SH-SY5Y (cell line): ENCODE results near the gene AIP.

ENCODE experiments used
- GATA2 ChIP-seq: IDR thresholded peaks from 2 replicates; pipeline ENCODE4 v1.6.1; 2011; ENCODE audit warnings: mild to moderate bottlenecking, low read depth, low read length
- GATA3 ChIP-seq: IDR thresholded peaks from 2 replicates; pipeline ENCODE4 v1.6.1; 2011; ENCODE audit warnings: low read depth, mild to moderate bottlenecking, low read length, moderate library complexity

DNA sequence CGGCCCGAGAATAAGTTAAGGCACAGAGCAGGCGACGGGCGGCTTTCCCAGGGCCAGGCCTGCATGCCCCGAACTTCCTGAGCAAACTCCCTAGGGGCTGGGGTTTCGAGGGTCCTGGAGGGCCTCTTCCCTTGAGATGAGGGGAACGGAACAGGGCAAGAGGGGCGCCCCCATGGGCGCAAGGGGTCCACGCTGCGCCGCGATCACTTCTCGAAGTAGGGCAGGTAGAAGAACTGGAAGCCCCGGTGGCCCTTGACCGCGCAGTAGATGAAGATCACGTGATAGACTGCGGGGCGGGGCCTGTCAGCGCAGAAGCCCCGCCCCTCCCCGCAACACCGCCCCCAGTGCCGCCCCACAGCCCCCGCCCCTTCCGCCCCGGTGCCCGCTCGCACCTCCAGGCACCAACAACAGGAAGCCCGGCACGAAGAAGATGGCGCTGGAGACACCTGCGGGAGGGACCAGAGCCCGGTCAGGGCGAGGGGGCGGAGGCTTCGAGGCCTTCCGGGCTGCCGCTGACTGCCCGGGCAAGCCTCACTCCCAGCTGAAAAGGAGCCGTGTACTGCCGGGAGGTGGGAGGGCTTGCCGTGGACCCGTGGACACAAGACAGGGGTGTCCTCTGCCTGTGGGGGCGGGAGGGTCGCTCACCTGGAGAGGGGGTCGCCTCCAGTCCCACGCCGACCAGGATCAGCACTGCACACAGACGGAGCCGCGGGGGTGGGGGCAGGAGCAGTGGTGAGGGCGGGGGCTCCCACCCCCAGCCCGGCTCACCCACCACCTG is 18.2 kb upstream of the AIP start:
- TF ChIP-seq GATA2 (no peak), GATA3 (no peak)
